ENCODE data around the gene CLECL1.
"Not testable (repeated sequence)": the region's sequence is repeated elsewhere in the genome, so short reads cannot be mapped to it uniquely, and the experiment has no call there.

The CLECL1 gene

GRCh38 chr12:9692909-9693308 lies 40.0 kb downstream of the CLECL1 start:
- no peak for DNase-seq

GRCh38 chr12:9687228-9687627 lies 45.7 kb downstream of the CLECL1 start:
- no peak for DNase-seq

GRCh38 chr12:9685915-9686314 lies 47.0 kb downstream of the CLECL1 start:
- DNase-seq = no peak

- not testable (repeated sequence) for DNase-seq
Observed at GRCh38 chr12:9685366-9685765, 47.5 kb downstream of the CLECL1 start.

GRCh38 chr12:9682949-9683348 lies 49.9 kb downstream of the CLECL1 start:
- DNase-seq = not testable (repeated sequence)

- not testable (repeated sequence) for DNase-seq
Observed at GRCh38 chr12:9682508-9682907, 50.4 kb downstream of the CLECL1 start.

- peak; percentile 64 for DNase-seq
Observed at GRCh38 chr12:9674226-9674590, 58.7 kb downstream of the CLECL1 start.

- DNase-seq = peak; percentile 84
Observed at GRCh38 chr12:9673404-9674225, 59.3 kb downstream of the CLECL1 start.

All from activated CD8-positive, alpha-beta memory T cell treated with anti-CD3 and anti-CD28 coated beads, Interleukin-2, amount 50 U/mL, for 48 hours (primary cell).